H1 (cell line): ENCODE data around the gene INTS6. TPM values are rescaled to one million over a fixed set of nuclear protein-coding genes. Genes with fewer than 3 reads are reported as not detected.

Experiments
- CTCF ChIA-PET: fragments of 300-600 bp; sonication (Branson Sonifier 250); formaldehyde crosslinking; loops from one replicate; lab custom pipeline; 2021; ENCODE audit not compliant: partially characterized antibody; lab: Charles Lee
- POLR2A ChIA-PET: fragments of 300-600 bp; sonication (Branson Sonifier 250); formaldehyde crosslinking; loops from one replicate; lab custom pipeline; 2021; ENCODE audit warnings: inconsistent platforms; ENCODE audit not compliant: partially characterized antibody; lab: Charles Lee
- DNase-seq, 2 experiments: peaks; one replicate each; pipeline versions ENCODE4 v3.0.0 to v3.0.0-alpha.2; 2010 to 2022; ENCODE audit warnings: low spot score in 2 of 2, low read depth in 1 of 2, mixed read lengths in 1 of 2
- FAIRE-seq: peaks from 2 replicates; lab custom pipeline; 2011; peaks lifted over from hg19 to GRCh38; lab: Jason Lieb, UNC
- H2AFZ ChIP-seq: 2 replicates; pipeline ENCODE4 v1.8.1; 2012; ENCODE audit warnings: low read length, inconsistent platforms
- H2AK5ac ChIP-seq: 2 replicates; pipeline ENCODE4 v1.6.1; 2013; ENCODE audit warnings: low read depth, low read length
- H2BK120ac ChIP-seq: replicated peaks from 2 replicates; pipeline ENCODE3; 2013; ENCODE audit warnings: low read depth, low read length, inconsistent platforms
- H2BK12ac ChIP-seq: 2 replicates; pipeline ENCODE4 v1.6.1; 2013; ENCODE audit warnings: low read depth, low read length
- H2BK15ac ChIP-seq: 2 replicates; pipeline ENCODE4 v1.6.1; 2013; ENCODE audit warnings: low read length
- H2BK20ac ChIP-seq: 2 replicates; pipeline ENCODE4 v1.6.1; 2013; ENCODE audit warnings: low read length
- H2BK5ac ChIP-seq: 2 replicates; pipeline ENCODE4 v1.6.1; 2013; ENCODE audit warnings: low read depth, low read length
- H3K14ac ChIP-seq: 2 replicates; pipeline ENCODE4 v1.6.1; 2013; ENCODE audit warnings: inconsistent platforms; ENCODE audit not compliant: insufficient read length
- H3K18ac ChIP-seq: 2 replicates; pipeline ENCODE4 v1.6.1; 2013; ENCODE audit warnings: low read length; ENCODE audit errors: extremely low read depth
- H3K23ac ChIP-seq: 2 replicates; pipeline ENCODE4 v1.6.1; 2013; ENCODE audit warnings: inconsistent platforms; ENCODE audit not compliant: insufficient read length
- H3K23me2 ChIP-seq: 2 replicates; pipeline ENCODE4 v1.6.1; 2013; ENCODE audit warnings: low read depth, low read length
- H3K27ac ChIP-seq: 2 replicates; pipeline ENCODE4 v1.6.1; 2011; ENCODE audit warnings: low read depth, low read length, inconsistent platforms
- H3K27me3 ChIP-seq, 4 experiments: replicated peaks in 1 of 4; 1 replicate in 1 of 4; 2 replicates in 3 of 4; pipeline versions ENCODE4 v1.6.1 to v1.8.1; 2011 to 2013; ENCODE audit warnings: low read length in 3 of 4, mild to moderate bottlenecking in 3 of 4, inconsistent platforms in 2 of 4, mixed read lengths in 2 of 4, moderate library complexity in 1 of 4; ENCODE audit not compliant: control insufficient read depth in 3 of 4, insufficient read depth in 3 of 4; ENCODE audit errors: extremely low read depth in 1 of 4
- H3K36me3 ChIP-seq, 4 experiments: 2 replicates each; pipeline versions ENCODE4 v1.6.1 to v1.8.1; 2011 to 2013; ENCODE audit warnings: mild to moderate bottlenecking in 4 of 4, low read length in 3 of 4, moderate library complexity in 2 of 4, control low read depth in 1 of 4, inconsistent platforms in 1 of 4; ENCODE audit not compliant: insufficient read depth in 4 of 4, control insufficient read depth in 2 of 4
- H3K4ac ChIP-seq: replicated peaks from 2 replicates; pipeline ENCODE3; 2013; ENCODE audit warnings: low read length, low read depth, mixed read lengths, inconsistent platforms; ENCODE audit not compliant: insufficient read length
- H3K4me1 ChIP-seq, 4 experiments: replicated peaks in 1 of 4; 1 replicate in 1 of 4; 2 replicates in 3 of 4; pipeline versions ENCODE4 v1.6.1 to v1.8.1; 2011 to 2013; ENCODE audit warnings: low read length in 3 of 4, inconsistent platforms in 2 of 4, mixed read lengths in 1 of 4; ENCODE audit not compliant: insufficient read depth in 4 of 4, control insufficient read depth in 3 of 4
- H3K4me2 ChIP-seq, 2 experiments: 2 replicates each; pipeline versions ENCODE4 v1.6.1 to v1.8.1; 2011 to 2013; ENCODE audit warnings: low read depth in 2 of 2, low read length in 2 of 2, control low read depth in 1 of 2, inconsistent platforms in 1 of 2, mild to moderate bottlenecking in 1 of 2; ENCODE audit not compliant: insufficient read depth in 1 of 2
- H3K4me3 ChIP-seq, 4 experiments: fragments of 200-600, 300-600 bp in 1 of 4; sonication (generic), shearing (Covaris generic), sonication (Bioruptor Twin) in 1 of 4; 2 replicates each; pipeline versions ENCODE4 v1.5.1 to v1.8.1; 2011 to 2016; ENCODE audit warnings: low read length in 4 of 4, low read depth in 3 of 4, control low read depth in 2 of 4, inconsistent platforms in 2 of 4, mild to moderate bottlenecking in 2 of 4, mixed read lengths in 1 of 4, moderate library complexity in 1 of 4; ENCODE audit not compliant: insufficient read depth in 2 of 4; ENCODE audit errors: extremely low read depth in 1 of 4
- H3K56ac ChIP-seq: replicated peaks from 2 replicates; pipeline ENCODE3; 2013; ENCODE audit warnings: low read depth, mild to moderate bottlenecking, mixed read lengths, low read length, inconsistent platforms; ENCODE audit not compliant: insufficient read length
- H3K79me1 ChIP-seq: 2 replicates; pipeline ENCODE4 v1.6.1; 2013; ENCODE audit warnings: low read depth, low read length, control low read depth
- H3K79me2 ChIP-seq, 2 experiments: 2 replicates each; pipeline versions ENCODE4 v1.6.1 to v1.8.1; 2012 to 2013; ENCODE audit warnings: low read length in 2 of 2, mild to moderate bottlenecking in 2 of 2, inconsistent platforms in 1 of 2; ENCODE audit not compliant: insufficient read depth in 2 of 2, control insufficient read depth in 1 of 2
- H3K9ac ChIP-seq, 4 experiments: replicated peaks in 1 of 4; 1 replicate in 1 of 4; 2 replicates in 3 of 4; pipeline versions ENCODE4 v1.6.1 to v1.8.1; 2011 to 2013; ENCODE audit warnings: low read depth in 3 of 4, low read length in 3 of 4, control low read depth in 2 of 4, mild to moderate bottlenecking in 2 of 4, moderate library complexity in 2 of 4, inconsistent platforms in 1 of 4; ENCODE audit errors: extremely low read depth in 1 of 4
- H3K9me3 ChIP-seq, 2 experiments: 2 replicates each; pipeline versions ENCODE4 v1.6.1 to v1.8.1; 2012 to 2013; ENCODE audit warnings: mild to moderate bottlenecking in 2 of 2, moderate library complexity in 2 of 2, control low read depth in 1 of 2, inconsistent platforms in 1 of 2, low read depth in 1 of 2, low read length in 1 of 2, mixed read lengths in 1 of 2; ENCODE audit not compliant: insufficient read depth in 2 of 2
- H4K20me1 ChIP-seq, 2 experiments: replicated peaks in 1 of 2; 2 replicates each; pipeline versions ENCODE3 to v1.8.1; 2011 to 2013; ENCODE audit warnings: inconsistent platforms in 2 of 2, low read length in 2 of 2, mild to moderate bottlenecking in 1 of 2; ENCODE audit not compliant: insufficient read depth in 2 of 2, control insufficient read depth in 1 of 2
- H4K5ac ChIP-seq: 2 replicates; pipeline ENCODE4 v1.6.1; 2013; ENCODE audit warnings: low read length, low read depth, mixed read lengths, inconsistent platforms; ENCODE audit not compliant: insufficient read length
- H4K8ac ChIP-seq: 2 replicates; pipeline ENCODE4 v1.8.0; 2013; ENCODE audit warnings: mild to moderate bottlenecking, moderate library complexity, low read length, inconsistent platforms; ENCODE audit not compliant: insufficient read depth; ENCODE audit errors: extremely low read depth
- H4K91ac ChIP-seq: replicated peaks from 2 replicates; pipeline ENCODE3; 2013; ENCODE audit warnings: low read length, mixed read lengths, inconsistent platforms; ENCODE audit not compliant: insufficient read length
- CBX5 ChIP-seq: fragments of 300-800, 300-1000 bp; sonication (generic); IDR thresholded peaks from 2 replicates; pipeline ENCODE4 v1.7.1; 2016; ENCODE audit warnings: antibody characterized with exemption, low read length, low read depth
- EP300 ChIP-seq, 2 experiments: IDR thresholded peaks; 1 replicate in 1 of 2; 2 replicates in 1 of 2; pipeline ENCODE4 v1.6.1; 2011 to 2012; ENCODE audit warnings: low read depth in 2 of 2, low read length in 2 of 2, mild to moderate bottlenecking in 2 of 2, borderline replicate concordance in 1 of 2, inconsistent platforms in 1 of 2, moderate library complexity in 1 of 2
- HDAC2 ChIP-seq, 2 experiments: fragments of 300-600 bp in 1 of 2; sonication (generic) in 1 of 2; IDR thresholded peaks; 2 replicates each; pipeline ENCODE4 v1.6.1; 2011 to 2012; ENCODE audit warnings: low read depth in 2 of 2, low read length in 2 of 2, mild to moderate bottlenecking in 2 of 2, moderate library complexity in 2 of 2, borderline replicate concordance in 1 of 2, inconsistent platforms in 1 of 2
- MAFK ChIP-seq: IDR thresholded peaks from 2 replicates; pipeline ENCODE4 v1.6.1; 2012; ENCODE audit warnings: low read depth, mild to moderate bottlenecking, improper control_type of control experiment, low read length
- SAP30 ChIP-seq: fragments of 300-600 bp; sonication (generic); IDR thresholded peaks from 2 replicates; pipeline ENCODE4 v1.7.1; 2012; ENCODE audit warnings: low read length, moderate library complexity, mild to moderate bottlenecking, inconsistent platforms; ENCODE audit not compliant: insufficient read depth, insufficient replicate concordance
- SP1 ChIP-seq: IDR thresholded peaks from 2 replicates; pipeline ENCODE4 v1.6.1; 2011; ENCODE audit warnings: low read depth, low read length
- TAF1 ChIP-seq: IDR thresholded peaks from 2 replicates; pipeline ENCODE4 v1.6.1; 2011; ENCODE audit warnings: mild to moderate bottlenecking, low read depth, low read length
- polyA plus RNA-seq, 7 experiments: library from polyadenylated mRNA; depleted of rRNA in 3 of 7; stranded (reverse) in 5 of 7; unstranded in 2 of 7; fragments of >200 nt in 5 of 7; fragments of 200-250 nt in 2 of 7; gene quantifications; 1 replicate in 5 of 7; 2 replicates in 1 of 7; 4 replicates in 1 of 7; pipeline versions ENCODE4 v1.2.1 to v1.2.3, GENCODE V29; 2011 to 2013; ENCODE audit warnings: missing spikeins in 2 of 7, mixed read lengths in 2 of 7
- total RNA-seq: library from RNA; stranded (reverse); fragmentation: NEBNext Ultra II Directional; extraction: Animal tissue kit (Norgen Biotek cat#: 25700); gene quantifications from 2 replicates; pipeline ENCODE4 v1.2.1, GENCODE V29; 2021
- TF ChIP-seq, protein P1 (sequence below): IDR thresholded peaks from 2 replicates; pipeline ENCODE4 v1.6.1; 2011; ENCODE audit warnings: low read length, improper control_type of control experiment

The INTS6 gene
- total and polyA plus RNA-seq, 2 of the 8 experiments (the other 6 are each of a cell fraction or from before 2014, with no cell fraction given), result 12.6 to 42.8 TPM

DNA sequence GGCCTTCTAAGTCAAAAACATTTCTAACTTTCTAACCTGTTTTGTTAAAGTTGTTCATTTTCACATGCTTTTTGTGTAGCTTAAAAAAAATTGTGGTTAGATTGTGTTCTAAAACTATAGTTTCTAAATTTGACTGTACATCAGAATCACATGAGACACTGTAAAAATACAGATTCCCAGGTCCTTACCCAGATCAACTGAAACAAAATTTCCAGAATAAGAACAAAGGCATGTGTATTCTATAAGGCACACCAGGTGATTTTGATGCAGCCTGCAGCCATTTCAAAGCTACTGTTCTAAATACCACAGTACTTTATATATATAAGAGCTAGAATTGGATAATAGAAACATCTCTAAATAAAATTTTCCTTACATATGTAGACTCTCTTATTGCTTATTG is 29.1 kb downstream of the INTS6 start:
- no peaks in the 10 kb centered on the region for H3K79me1 ChIP-seq
- peaks cover 6 to 31% (median 13%) of the 10 kb centered on the region in 4 experiments for H3K4me1 ChIP-seq
- FAIRE-seq, result no peak
- no peak overlapping the region for H3K23ac ChIP-seq
- no peak overlapping the region for H2BK20ac ChIP-seq
- no peak overlapping the region for H4K91ac ChIP-seq
- H2BK12ac ChIP-seq, result no peak overlapping the region
- POLR2A ChIA-PET, result interaction anchor here (0.6 to 1.2 kb wide), 3 partner anchors 29 to 245 kb away, joined by 3 to 5 read pairs (median 3); partner anchors contain the start of gene INTS6
- H3K4me2 ChIP-seq, result no peak overlapping the region
- H3K27me3 ChIP-seq, result no peaks in the 10 kb centered on the region
- H3K18ac ChIP-seq, result no peak overlapping the region
- H4K5ac ChIP-seq, result no peak overlapping the region
- no peaks in the 10 kb centered on the region for H4K20me1 ChIP-seq
- no peak overlapping the region for H2AK5ac ChIP-seq
- H3K56ac ChIP-seq, result no peak overlapping the region
- DNase-seq, result no peak
- no peak overlapping the region for H4K8ac ChIP-seq
- no peak overlapping the region for H2BK15ac ChIP-seq
- no peak overlapping the region for H2AFZ ChIP-seq
- H3K4ac ChIP-seq, result no peak overlapping the region
- TF ChIP-seq MAFK (no peak), EP300 (IDR thresholded peaks at IDR 0.05; ENCODE audit: borderline replicate concordance in 1 of 2, low read depth in 2 of 2, low read length in 2 of 2) (no peak), SP1 (no peak), CBX5 (no peak), HDAC2 (IDR thresholded peaks at IDR 0.05; ENCODE audit: borderline replicate concordance in 1 of 2, low read depth in 2 of 2, low read length in 2 of 2) (no peak), SAP30 (no peak), TAF1 (no peak)
- TF ChIP-seq, protein P1, sequence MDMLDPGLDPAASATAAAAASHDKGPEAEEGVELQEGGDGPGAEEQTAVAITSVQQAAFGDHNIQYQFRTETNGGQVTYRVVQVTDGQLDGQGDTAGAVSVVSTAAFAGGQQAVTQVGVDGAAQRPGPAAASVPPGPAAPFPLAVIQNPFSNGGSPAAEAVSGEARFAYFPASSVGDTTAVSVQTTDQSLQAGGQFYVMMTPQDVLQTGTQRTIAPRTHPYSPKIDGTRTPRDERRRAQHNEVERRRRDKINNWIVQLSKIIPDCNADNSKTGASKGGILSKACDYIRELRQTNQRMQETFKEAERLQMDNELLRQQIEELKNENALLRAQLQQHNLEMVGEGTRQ, result no peak
- no peak overlapping the region for H3K27ac ChIP-seq
- H3K14ac ChIP-seq, result no peak overlapping the region
- no peak overlapping the region for H2BK120ac ChIP-seq
- peaks cover 0 to 88% of the 10 kb centered on the region in 2 experiments; a peak in 2 of 4 replicates for H3K79me2 ChIP-seq
- peaks cover 0 to 23% (median 9%) of the 10 kb centered on the region in 4 experiments; a peak in 5 of 8 replicates for H3K36me3 ChIP-seq
- H3K4me3 ChIP-seq, result no peak overlapping the region
- H3K23me2 ChIP-seq, result no peaks in the 10 kb centered on the region; the same call in 1 of the 2 replicates
- peaks cover 0 to 2% of the 10 kb centered on the region in 2 experiments; a peak in 1 of 4 replicates for H3K9me3 ChIP-seq
- H3K9ac ChIP-seq, result no peak overlapping the region
- CTCF ChIA-PET, result interaction anchor here (0.6 to 1.2 kb wide), 3 partner anchors 9 to 300 kb away, joined by 3 to 5 read pairs (median 4); no protein-coding TSS in a partner anchor
- no peak overlapping the region for H2BK5ac ChIP-seq
